ENCODE data around the gene CHSY1.

The CHSY1 gene

DNA sequence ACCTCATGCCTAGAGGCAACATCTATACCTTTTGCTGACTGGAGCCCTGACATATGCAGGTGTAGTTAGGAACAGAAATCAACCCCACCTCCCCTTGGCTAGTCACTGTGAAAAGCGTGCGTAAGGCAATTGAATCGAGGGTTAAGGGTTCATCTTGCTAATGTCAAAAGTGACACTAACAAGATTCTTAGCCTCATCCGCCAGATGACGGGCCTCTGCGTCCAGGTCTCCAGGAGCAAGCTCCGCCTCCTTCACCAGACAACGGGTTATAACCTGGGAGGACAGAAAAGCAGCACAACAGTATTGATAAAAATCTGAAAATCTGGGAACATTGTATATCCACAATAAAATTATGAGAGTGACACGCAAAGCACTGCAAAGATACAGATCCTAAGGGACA, 20.7 kb upstream of the CHSY1 start:
- Histone ChIP-seq H3K4me2 (ENCODE audit: insufficient read depth, low read length, poor library complexity, severe bottlenecking) (no peak overlapping the region), H2AK5ac (ENCODE audit: low read depth, low read length) (no peak overlapping the region), H3K23ac (ENCODE audit: low read depth, low read length, poor library complexity) (no peak overlapping the region), H3K27me3 (ENCODE audit: control insufficient read depth in 3 of 3, insufficient read depth in 3 of 3, low read depth in 1 of 3, low read length in 3 of 3) (no peaks in the 10 kb centered on the region), H2BK5ac (ENCODE audit: low read length) (no peak overlapping the region), H2AFZ (ENCODE audit: low read length) (no peak overlapping the region), H2BK120ac (ENCODE audit: low read depth, low read length) (no peak overlapping the region), H2BK15ac (ENCODE audit: low read length) (no peak overlapping the region), H3K9ac (ENCODE audit: low read depth, low read length, poor library complexity) (no peak overlapping the region), H3K27ac (replicated peaks; ENCODE audit: low read length) (no peak overlapping the region), H4K91ac (ENCODE audit: low read depth, low read length, poor library complexity) (no peak overlapping the region), H3K79me1 (ENCODE audit: low read depth, low read length) (peaks cover 5% of the 10 kb centered on the region), H3K36me3 (replicated peaks in 1 of 2; ENCODE audit: control insufficient read depth in 2 of 2, insufficient read depth in 2 of 2, low read length in 2 of 2) (peaks cover 32 to 79% of the 10 kb centered on the region in 2 donors), H3K4me3 (ENCODE audit: low read length in 2 of 2) (no peak overlapping the region), H3K18ac (ENCODE audit: low read length) (no peak overlapping the region), H2BK12ac (ENCODE audit: low read length) (no peak overlapping the region), H3K4ac (ENCODE audit: low read length) (no peak overlapping the region), H3K4me1 (ENCODE audit: control insufficient read depth in 2 of 2, insufficient read depth in 1 of 2, low read depth in 1 of 2, low read length in 2 of 2) (peaks cover 2 to 4% of the 10 kb centered on the region in 2 donors), H4K8ac (ENCODE audit: low read depth, low read length) (no peak overlapping the region), H3K14ac (ENCODE audit: low read length) (no peak overlapping the region), H3K9me3 (replicated peaks in 1 of 2; ENCODE audit: control insufficient read depth in 2 of 2, insufficient read depth in 1 of 2, low read depth in 1 of 2, low read length in 2 of 2) (no peaks in the 10 kb centered on the region)
- WGBS, 2 donors (ENCODE audit: extremely low coverage in 2 of 2, insufficient read length in 2 of 2, insufficient replicate concordance in 1 of 2) = no CpG with 5 or more reads among the region's 9 CpGs
- no peak for DNase-seq (ENCODE audit: low spot score)

DNA sequence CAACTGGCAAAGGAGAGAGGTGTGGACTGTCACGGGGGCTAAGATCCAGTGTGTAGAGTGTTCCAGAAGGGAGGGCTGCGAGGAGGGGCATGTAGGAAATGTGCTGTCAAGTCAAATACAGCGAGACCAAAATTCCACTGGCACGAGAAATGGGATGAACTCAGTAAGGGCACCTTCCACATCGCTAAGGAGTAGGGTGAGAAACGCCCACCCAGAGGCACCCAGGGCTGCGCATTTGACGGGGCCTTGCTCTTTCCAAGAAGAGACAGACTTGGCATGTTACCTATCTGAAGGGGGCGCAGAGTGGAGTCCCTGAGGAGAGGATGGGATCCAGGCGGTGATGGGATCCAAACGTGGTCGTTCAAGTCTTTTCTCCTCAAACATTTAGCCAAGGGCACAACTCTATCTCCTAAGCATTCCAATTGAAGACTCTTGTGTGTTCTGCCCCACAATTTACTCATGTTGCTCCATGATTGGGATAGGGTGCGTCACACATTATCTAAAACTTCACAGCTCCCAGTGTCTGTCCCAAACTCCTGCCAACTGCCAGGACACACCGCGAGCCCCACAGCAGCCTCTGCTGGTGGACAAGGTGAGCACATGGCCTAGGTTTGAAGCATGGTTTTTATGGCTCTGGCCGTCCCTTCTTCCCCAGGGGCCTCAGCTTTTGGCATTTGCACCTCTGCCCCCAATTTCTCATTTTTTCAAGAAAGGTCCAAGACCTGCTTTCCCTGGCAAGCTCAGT, 17.8 kb upstream of the CHSY1 start:
- no peak overlapping the region for H3K4ac ChIP-seq (ENCODE audit: low read length)
- H3K9me3 ChIP-seq (replicated peaks in 1 of 2; ENCODE audit: control insufficient read depth in 2 of 2, insufficient read depth in 1 of 2, low read depth in 1 of 2, low read length in 2 of 2) = no peaks in the 10 kb centered on the region
- no peak overlapping the region for H2BK15ac ChIP-seq (ENCODE audit: low read length)
- H3K27me3 ChIP-seq (ENCODE audit: control insufficient read depth in 3 of 3, insufficient read depth in 3 of 3, low read depth in 1 of 3, low read length in 3 of 3) = no peaks in the 10 kb centered on the region
- H3K14ac ChIP-seq (ENCODE audit: low read length) = no peak overlapping the region
- DNase-seq (ENCODE audit: low spot score) = no peak
- no peak overlapping the region for H2BK5ac ChIP-seq (ENCODE audit: low read length)
- H3K4me3 ChIP-seq (ENCODE audit: low read length in 2 of 2) = no peak overlapping the region
- H3K36me3 ChIP-seq (replicated peaks in 1 of 2; ENCODE audit: control insufficient read depth in 2 of 2, insufficient read depth in 2 of 2, low read length in 2 of 2) = peaks cover 27 to 66% of the 10 kb centered on the region in 2 donors
- no peak overlapping the region for H3K27ac ChIP-seq (replicated peaks; ENCODE audit: low read length)
- H3K23ac ChIP-seq (ENCODE audit: low read depth, low read length, poor library complexity) = no peak overlapping the region
- no peak overlapping the region for H3K9ac ChIP-seq (ENCODE audit: low read depth, low read length, poor library complexity)
- no peak overlapping the region for H4K91ac ChIP-seq (ENCODE audit: low read depth, low read length, poor library complexity)
- H3K4me2 ChIP-seq (ENCODE audit: insufficient read depth, low read length, poor library complexity, severe bottlenecking) = no peak overlapping the region
- H3K18ac ChIP-seq (ENCODE audit: low read length) = no peak overlapping the region
- no peak overlapping the region for H2BK12ac ChIP-seq (ENCODE audit: low read length)
- no peak overlapping the region for H2AFZ ChIP-seq (ENCODE audit: low read length)
- H2AK5ac ChIP-seq (ENCODE audit: low read depth, low read length) = no peak overlapping the region
- no peak overlapping the region for H4K8ac ChIP-seq (ENCODE audit: low read depth, low read length)
- H3K4me1 ChIP-seq (ENCODE audit: control insufficient read depth in 2 of 2, insufficient read depth in 1 of 2, low read depth in 1 of 2, low read length in 2 of 2) = no peaks in the 10 kb centered on the region
- no CpG with 5 or more reads among the region's 16 CpGs for WGBS, 2 donors (ENCODE audit: extremely low coverage in 2 of 2, insufficient read length in 2 of 2, insufficient replicate concordance in 1 of 2)
- H3K79me1 ChIP-seq (ENCODE audit: low read depth, low read length) = no peaks in the 10 kb centered on the region
- H2BK120ac ChIP-seq (ENCODE audit: low read depth, low read length) = no peak overlapping the region

DNA sequence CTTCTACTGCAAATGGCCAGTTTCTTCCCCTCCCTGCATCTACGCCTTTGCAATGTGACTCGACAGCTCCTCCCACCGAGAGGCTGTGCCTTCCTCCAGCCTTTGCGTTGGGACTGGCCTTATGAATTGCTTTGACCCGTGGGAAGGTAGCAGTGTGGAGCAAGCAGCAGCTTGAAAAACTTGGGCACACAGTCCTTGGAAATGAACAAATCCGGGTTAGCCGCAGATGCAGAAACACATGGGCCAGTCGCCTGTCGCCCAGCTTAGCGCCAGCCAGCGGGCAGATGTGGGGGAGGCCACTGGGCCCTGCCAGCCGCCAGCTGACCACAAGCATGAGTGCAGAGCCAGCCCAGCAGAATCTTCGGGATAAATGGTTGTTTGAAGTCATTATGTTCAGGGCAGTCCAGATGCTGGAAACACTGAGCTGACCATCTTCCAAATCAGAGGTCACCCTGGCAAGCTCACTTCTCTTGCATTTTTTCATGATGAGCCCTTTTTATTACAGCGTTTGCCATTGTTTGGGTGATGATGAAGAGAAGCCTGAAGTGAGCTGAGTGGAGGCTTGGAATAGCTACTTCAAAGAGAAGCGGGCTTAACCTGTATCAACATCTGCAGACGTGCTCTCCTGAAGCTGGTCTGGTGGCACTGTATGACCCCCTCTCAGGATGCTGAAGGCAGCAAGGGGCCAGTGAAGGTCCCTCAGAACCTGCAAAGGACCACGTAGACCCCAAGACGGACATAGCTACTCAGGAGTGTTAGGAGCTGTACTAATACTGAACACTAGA, 15.7 kb upstream of the CHSY1 start:
- H2AK5ac ChIP-seq (ENCODE audit: low read depth, low read length) = no peak overlapping the region
- no peak overlapping the region for H2AFZ ChIP-seq (ENCODE audit: low read length)
- no peak overlapping the region for H3K9ac ChIP-seq (ENCODE audit: low read depth, low read length, poor library complexity)
- H3K23ac ChIP-seq (ENCODE audit: low read depth, low read length, poor library complexity) = no peak overlapping the region
- no peak overlapping the region for H3K27ac ChIP-seq (replicated peaks; ENCODE audit: low read length)
- no peak for DNase-seq (ENCODE audit: low spot score)
- no peaks in the 10 kb centered on the region for H3K27me3 ChIP-seq (ENCODE audit: control insufficient read depth in 3 of 3, insufficient read depth in 3 of 3, low read depth in 1 of 3, low read length in 3 of 3)
- no peak overlapping the region for H4K91ac ChIP-seq (ENCODE audit: low read depth, low read length, poor library complexity)
- H3K14ac ChIP-seq (ENCODE audit: low read length) = no peak overlapping the region
- H3K9me3 ChIP-seq (replicated peaks in 1 of 2; ENCODE audit: control insufficient read depth in 2 of 2, insufficient read depth in 1 of 2, low read depth in 1 of 2, low read length in 2 of 2) = no peaks in the 10 kb centered on the region
- WGBS, 2 donors (ENCODE audit: extremely low coverage in 2 of 2, insufficient read length in 2 of 2, insufficient replicate concordance in 1 of 2) = no CpG with 5 or more reads among the region's 18 CpGs
- no peak overlapping the region for H3K18ac ChIP-seq (ENCODE audit: low read length)
- no peak overlapping the region for H3K4me3 ChIP-seq (ENCODE audit: low read length in 2 of 2)
- no peak overlapping the region for H3K4me2 ChIP-seq (ENCODE audit: insufficient read depth, low read length, poor library complexity, severe bottlenecking)
- no peak overlapping the region for H4K8ac ChIP-seq (ENCODE audit: low read depth, low read length)
- no peaks in the 10 kb centered on the region for H3K4me1 ChIP-seq (ENCODE audit: control insufficient read depth in 2 of 2, insufficient read depth in 1 of 2, low read depth in 1 of 2, low read length in 2 of 2)
- no peak overlapping the region for H2BK120ac ChIP-seq (ENCODE audit: low read depth, low read length)
- no peak overlapping the region for H2BK15ac ChIP-seq (ENCODE audit: low read length)
- no peaks in the 10 kb centered on the region for H3K79me1 ChIP-seq (ENCODE audit: low read depth, low read length)
- H2BK5ac ChIP-seq (ENCODE audit: low read length) = no peak overlapping the region
- H3K36me3 ChIP-seq (replicated peaks in 1 of 2; ENCODE audit: control insufficient read depth in 2 of 2, insufficient read depth in 2 of 2, low read length in 2 of 2) = peaks cover 12 to 44% of the 10 kb centered on the region in 2 donors
- H2BK12ac ChIP-seq (ENCODE audit: low read length) = no peak overlapping the region
- H3K4ac ChIP-seq (ENCODE audit: low read length) = no peak overlapping the region

GRCh38 chr15:101266787-101267186, 14.9 kb upstream of the CHSY1 start:
- Histone ChIP-seq H3K4me2 (ENCODE audit: insufficient read depth, low read length, poor library complexity, severe bottlenecking) (no peak overlapping the region), H3K18ac (ENCODE audit: low read length) (no peak overlapping the region), H3K4me1 (ENCODE audit: control insufficient read depth in 2 of 2, insufficient read depth in 1 of 2, low read depth in 1 of 2, low read length in 2 of 2) (no peaks in the 10 kb centered on the region), H3K27ac (replicated peaks; ENCODE audit: low read length) (no peak overlapping the region), H3K23ac (ENCODE audit: low read depth, low read length, poor library complexity) (no peak overlapping the region), H3K4ac (ENCODE audit: low read length) (no peak overlapping the region), H2BK15ac (ENCODE audit: low read length) (no peak overlapping the region), H3K79me1 (ENCODE audit: low read depth, low read length) (no peaks in the 10 kb centered on the region), H4K8ac (ENCODE audit: low read depth, low read length) (no peak overlapping the region), H3K14ac (ENCODE audit: low read length) (no peak overlapping the region), H2BK12ac (ENCODE audit: low read length) (no peak overlapping the region), H3K27me3 (ENCODE audit: control insufficient read depth in 3 of 3, insufficient read depth in 3 of 3, low read depth in 1 of 3, low read length in 3 of 3) (no peaks in the 10 kb centered on the region), H2BK120ac (ENCODE audit: low read depth, low read length) (no peak overlapping the region), H3K4me3 (ENCODE audit: low read length in 2 of 2) (no peak overlapping the region), H3K9me3 (replicated peaks in 1 of 2; ENCODE audit: control insufficient read depth in 2 of 2, insufficient read depth in 1 of 2, low read depth in 1 of 2, low read length in 2 of 2) (no peaks in the 10 kb centered on the region), H2AK5ac (ENCODE audit: low read depth, low read length) (no peak overlapping the region), H3K36me3 (replicated peaks in 1 of 2; ENCODE audit: control insufficient read depth in 2 of 2, insufficient read depth in 2 of 2, low read length in 2 of 2) (peaks cover 7 to 37% of the 10 kb centered on the region in 2 donors), H3K9ac (ENCODE audit: low read depth, low read length, poor library complexity) (no peak overlapping the region), H4K91ac (ENCODE audit: low read depth, low read length, poor library complexity) (no peak overlapping the region), H2BK5ac (ENCODE audit: low read length) (no peak overlapping the region), H2AFZ (ENCODE audit: low read length) (no peak overlapping the region)
- WGBS, 2 donors (ENCODE audit: extremely low coverage in 2 of 2, insufficient read length in 2 of 2, insufficient replicate concordance in 1 of 2) = no CpG with 5 or more reads among the region's 9 CpGs
- no peak for DNase-seq (ENCODE audit: low spot score)
